K562 (cell line): Measurements from ENCODE around the gene HSP90AA1. TPM values are rescaled to one million over a fixed set of nuclear protein-coding genes. Genes with fewer than 3 reads are reported as not detected.

Source experiments
- BCOR ChIP-seq: fragments of 450-650 bp; IDR thresholded peaks from 2 replicates; pipeline ENCODE4 v1.6.1; 2016
- CBX5 ChIP-seq: IDR thresholded peaks from 2 replicates; pipeline ENCODE4 v1.6.1; 2014; ENCODE audit warnings: low read depth, borderline replicate concordance
- CXXC5 ChIP-seq: fragments of 250-450 bp; sonication (Bioruptor Pico); IDR thresholded peaks from 2 replicates; pipeline ENCODE4 v1.8.0; 2022; ENCODE audit warnings: inconsistent platforms, mild to moderate bottlenecking, moderate library complexity
- EHMT2 ChIP-seq: fragments of 450-650 bp; IDR thresholded peaks from 2 replicates; pipeline ENCODE4 v1.6.1; 2018; ENCODE audit warnings: antibody characterized with exemption
- ETV6 ChIP-seq, 3 experiments: fragments of 150-350 bp in 1 of 3; sonication (generic) in 1 of 3; formaldehyde crosslinking in 1 of 3; IDR thresholded peaks; 2 replicates each; pipeline versions ENCODE4 v1.6.1 to v1.8.0; 2014 to 2022; ENCODE audit warnings: borderline replicate concordance in 2 of 3, low read depth in 2 of 3, antibody characterized with exemption in 1 of 3, low read length in 1 of 3, mild to moderate bottlenecking in 1 of 3, missing genetic modification reagents in 1 of 3
- FOXP1 ChIP-seq: sonication (generic); formaldehyde crosslinking; IDR thresholded peaks from 2 replicates; pipeline ENCODE4 v1.8.0; 2022; ENCODE audit warnings: mild to moderate bottlenecking, missing genetic modification reagents
- GTF2A2 ChIP-seq: IDR thresholded peaks from 2 replicates; pipeline ENCODE4 v1.6.1; 2016; ENCODE audit warnings: mild to moderate bottlenecking, missing genetic modification characterization, missing compliant biosample characterization
- LCOR ChIP-seq: sonication (generic); formaldehyde crosslinking; IDR thresholded peaks from 2 replicates; pipeline ENCODE4 v1.8.0; 2022; ENCODE audit warnings: mild to moderate bottlenecking, missing genetic modification reagents
- MEF2A ChIP-seq: IDR thresholded peaks from 2 replicates; pipeline ENCODE4 v1.6.1; 2011; ENCODE audit warnings: low read depth, mild to moderate bottlenecking, low read length, moderate library complexity; ENCODE audit not compliant: control insufficient read depth
- NCOA1 ChIP-seq: fragments of 450-650 bp; IDR thresholded peaks from 2 replicates; pipeline ENCODE4 v1.6.1; 2016; ENCODE audit warnings: low read depth
- PBX2 ChIP-seq, 2 experiments: IDR thresholded peaks in 1 of 2; conservative IDR thresholded peaks in 1 of 2; 2 replicates each; pipeline ENCODE4 v1.6.1; 2016; ENCODE audit warnings: low read depth in 2 of 2, mild to moderate bottlenecking in 1 of 2, missing compliant biosample characterization in 1 of 2, missing genetic modification characterization in 1 of 2, moderate library complexity in 1 of 2
- PHB2 ChIP-seq: fragments of 450-650 bp; IDR thresholded peaks from 2 replicates; pipeline ENCODE4 v1.6.1; 2017; ENCODE audit warnings: low read depth
- PHTF2 ChIP-seq: fragments of 250-450 bp; sonication (Bioruptor Pico); IDR thresholded peaks from 2 replicates; pipeline ENCODE4 v1.5.0; 2021; ENCODE audit warnings: mild to moderate bottlenecking
- SRSF1 ChIP-seq: fragments of 200-400 bp; formaldehyde crosslinking; IDR thresholded peaks from 2 replicates; pipeline ENCODE4 v1.6.1; 2017; ENCODE audit warnings: mild to moderate bottlenecking, low read depth, low read length, moderate library complexity
- TCF7 ChIP-seq: sonication (generic); IDR thresholded peaks from 2 replicates; pipeline ENCODE4 v1.6.1; 2016; ENCODE audit warnings: antibody characterized with exemption, borderline replicate concordance
- ZBTB2 ChIP-seq: fragments of 450-650 bp; IDR thresholded peaks from 2 replicates; pipeline ENCODE4 v1.6.1; 2016; ENCODE audit warnings: antibody characterized with exemption
- ZBTB33 ChIP-seq: sonication (generic); formaldehyde crosslinking; IDR thresholded peaks from 2 replicates; pipeline ENCODE4 v1.8.1; 2023; ENCODE audit warnings: mild to moderate bottlenecking, missing genetic modification reagents
- ZBTB5 ChIP-seq: fragments of 450-650 bp; IDR thresholded peaks from 2 replicates; pipeline ENCODE4 v1.6.1; 2017; ENCODE audit warnings: antibody characterized with exemption
- ZNF668 ChIP-seq: fragments of 250-450 bp; sonication (Bioruptor Pico); IDR thresholded peaks from 2 replicates; pipeline ENCODE4 v1.8.0; 2022; ENCODE audit warnings: mild to moderate bottlenecking, inconsistent platforms
- polyA plus RNA-seq, 8 experiments: library from polyadenylated mRNA; depleted of rRNA in 4 of 8; stranded (reverse) in 5 of 8; unstranded in 3 of 8; fragments of >200 nt; fragmentation: Nextera tagmentation in 2 of 8; fragmentation: Illumina TruSeq in 1 of 8; extraction: Ambion mirVana in 2 of 8; extraction: Trizol in 1 of 8; gene quantifications; 2 replicates each; pipeline versions ENCODE4 v1.2.1 to v1.2.3, GENCODE V29; 2011 to 2014; ENCODE audit warnings: inconsistent platforms in 1 of 8, missing spikeins in 1 of 8
- total RNA-seq, 7 experiments: library from RNA; depleted of rRNA in 6 of 7; stranded (reverse); fragments of >200 nt in 6 of 7; fragmentation: Illumina TruSeq in 2 of 7; extraction: Trizol in 2 of 7; gene quantifications; 2 replicates each; pipeline versions ENCODE4 v1.2.1 to v1.2.3, GENCODE V29; 2011 to 2021; ENCODE audit warnings: low replicate concordance in 1 of 7

HSP90AA1 gene
- total and polyA plus RNA-seq, 9 of the 15 experiments (the other 6 are each of a cell fraction or from before 2014, with no cell fraction given): 377 to 1,731 (median 879) TPM

- TF ChIP-seq FOXP1 (CRISPR knock-in tag): peak; percentile 80; the same call in 1 of the 2 replicates
- no peak for TF ChIP-seq PBX2 (CRISPR knock-in tag; IDR thresholded peaks at IDR 0.05; ENCODE audit: low read depth)
- TF ChIP-seq PBX2 (tag; conservative IDR thresholded peaks at IDR 0.05; ENCODE audit: low read depth): no peak
- 0 out of 2 replicates have a peak, but pooled peaks have one; percentile 26 for TF ChIP-seq LCOR
- no peak for TF ChIP-seq ZBTB33 (CRISPR knock-in tag)
- TF ChIP-seq EHMT2: no peak
- TF ChIP-seq CBX5: no peak
- TF ChIP-seq SRSF1: no peak
- TF ChIP-seq PHB2: no peak
- TF ChIP-seq ZNF668 (CRISPR knock-in tag): no peak
- TF ChIP-seq TCF7: no peak
- peak; percentile 27; the same call in 1 of the 2 replicates for TF ChIP-seq NCOA1
- peak; percentile 92 for TF ChIP-seq GTF2A2 (tag)
- TF ChIP-seq ZBTB2: no peak
- TF ChIP-seq PHTF2 (CRISPR knock-in tag): no peak
- no peak for TF ChIP-seq ETV6 (IDR thresholded peaks at IDR 0.05; ENCODE audit: borderline replicate concordance in 1 of 2, low read depth in 2 of 2, low read length in 1 of 2)
- no peak for TF ChIP-seq ETV6 (CRISPR knock-in tag; IDR thresholded peaks at IDR 0.05; ENCODE audit: borderline replicate concordance)
- TF ChIP-seq MEF2A: no peak
- no peak for TF ChIP-seq ZBTB5
- TF ChIP-seq BCOR: no peak
- TF ChIP-seq CXXC5: peak; percentile 79
These were observed at the start of gene HSP90AA1 (continued) for GRCh38 chr14:102086972-102087761.
